ENCODE measurements around the gene PCSK4.

- TF ChIP-seq CTCF (IDR thresholded peaks at IDR 0.05), result no peak
- TF ChIP-seq POLR2A (IDR thresholded peaks at IDR 0.05), result no peak
Observed at GRCh38 chr19:1512671-1513498, 22.7 kb upstream of the PCSK4 start, which contains the start of gene ADAMTSL5.
